ENCODE results near the gene BORA.

The BORA gene

GRCh38 chr13:72689181-72689696 is 38.5 kb upstream of the BORA start:
- Histone ChIP-seq H3K27me3 (ENCODE audit: insufficient read depth, poor library complexity, severe bottlenecking) (no peaks in the 10 kb centered on the region), H3K27ac (replicated peaks) (no peak overlapping the region), H3K4me3 (replicated peaks; ENCODE audit: insufficient read depth, low read length) (no peak overlapping the region)
- TF ChIP-seq REST (IDR thresholded peaks at IDR 0.05; ENCODE audit: insufficient replicate concordance, low read depth) (no peak), GABPA (IDR thresholded peaks at IDR 0.05; ENCODE audit: low read depth) (no peak), SPI1 (IDR thresholded peaks at IDR 0.05; ENCODE audit: borderline replicate concordance, low read depth) (no peak), POLR2AphosphoS5 (IDR thresholded peaks at IDR 0.05; ENCODE audit: low read depth) (no peak)
- TF ChIP-seq, protein P1, sequence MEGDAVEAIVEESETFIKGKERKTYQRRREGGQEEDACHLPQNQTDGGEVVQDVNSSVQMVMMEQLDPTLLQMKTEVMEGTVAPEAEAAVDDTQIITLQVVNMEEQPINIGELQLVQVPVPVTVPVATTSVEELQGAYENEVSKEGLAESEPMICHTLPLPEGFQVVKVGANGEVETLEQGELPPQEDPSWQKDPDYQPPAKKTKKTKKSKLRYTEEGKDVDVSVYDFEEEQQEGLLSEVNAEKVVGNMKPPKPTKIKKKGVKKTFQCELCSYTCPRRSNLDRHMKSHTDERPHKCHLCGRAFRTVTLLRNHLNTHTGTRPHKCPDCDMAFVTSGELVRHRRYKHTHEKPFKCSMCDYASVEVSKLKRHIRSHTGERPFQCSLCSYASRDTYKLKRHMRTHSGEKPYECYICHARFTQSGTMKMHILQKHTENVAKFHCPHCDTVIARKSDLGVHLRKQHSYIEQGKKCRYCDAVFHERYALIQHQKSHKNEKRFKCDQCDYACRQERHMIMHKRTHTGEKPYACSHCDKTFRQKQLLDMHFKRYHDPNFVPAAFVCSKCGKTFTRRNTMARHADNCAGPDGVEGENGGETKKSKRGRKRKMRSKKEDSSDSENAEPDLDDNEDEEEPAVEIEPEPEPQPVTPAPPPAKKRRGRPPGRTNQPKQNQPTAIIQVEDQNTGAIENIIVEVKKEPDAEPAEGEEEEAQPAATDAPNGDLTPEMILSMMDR (IDR thresholded peaks at IDR 0.05; ENCODE audit: insufficient read depth, low read length): no peak
- no peak for DNase-seq (ENCODE audit: low read depth in 1 of 2, low spot score in 1 of 2)

DNA sequence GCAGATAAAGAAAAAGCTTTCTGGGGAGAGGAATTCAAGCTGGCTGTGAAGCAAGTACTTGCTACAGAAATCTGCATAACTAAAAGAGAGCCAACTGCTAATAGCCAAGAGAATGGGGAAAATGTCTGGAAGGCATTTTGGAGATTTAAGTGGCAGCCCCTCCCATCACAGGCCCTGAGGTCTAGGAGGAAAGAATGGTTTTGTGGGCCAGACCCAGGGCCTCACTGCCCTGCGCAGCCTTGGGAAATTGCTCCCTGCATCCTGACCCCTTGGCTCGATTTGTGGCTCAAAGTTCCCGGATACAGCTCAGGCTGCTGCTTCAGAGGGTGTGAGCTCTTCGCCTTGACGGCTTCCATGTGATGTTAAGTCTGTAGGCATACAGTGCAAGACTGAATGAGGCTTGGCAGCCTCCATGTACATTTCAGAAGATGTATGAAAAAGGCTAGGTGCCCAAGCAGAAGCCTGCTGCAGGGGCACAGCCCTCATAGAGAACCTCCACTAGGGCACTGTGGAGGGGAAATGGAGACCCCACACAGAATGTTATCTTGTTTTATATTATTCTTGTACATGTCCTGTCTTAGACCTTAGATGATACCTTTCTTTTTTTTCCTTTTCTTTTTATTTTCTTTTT is 34.7 kb upstream of the BORA start:
- TF ChIP-seq REST (IDR thresholded peaks at IDR 0.05; ENCODE audit: insufficient replicate concordance, low read depth) (no peak), POLR2AphosphoS5 (IDR thresholded peaks at IDR 0.05; ENCODE audit: low read depth) (no peak), SPI1 (IDR thresholded peaks at IDR 0.05; ENCODE audit: borderline replicate concordance, low read depth) (no peak), GABPA (IDR thresholded peaks at IDR 0.05; ENCODE audit: low read depth) (no peak)
- TF ChIP-seq, protein P1 (IDR thresholded peaks at IDR 0.05; ENCODE audit: insufficient read depth, low read length): no peak
- no peak overlapping the region for H3K27ac ChIP-seq (replicated peaks)
- H3K4me3 ChIP-seq (replicated peaks; ENCODE audit: insufficient read depth, low read length): no peak overlapping the region
- H3K27me3 ChIP-seq (ENCODE audit: insufficient read depth, poor library complexity, severe bottlenecking): no peaks in the 10 kb centered on the region
- no peak for DNase-seq (ENCODE audit: low read depth in 1 of 2, low spot score in 1 of 2)

DNA sequence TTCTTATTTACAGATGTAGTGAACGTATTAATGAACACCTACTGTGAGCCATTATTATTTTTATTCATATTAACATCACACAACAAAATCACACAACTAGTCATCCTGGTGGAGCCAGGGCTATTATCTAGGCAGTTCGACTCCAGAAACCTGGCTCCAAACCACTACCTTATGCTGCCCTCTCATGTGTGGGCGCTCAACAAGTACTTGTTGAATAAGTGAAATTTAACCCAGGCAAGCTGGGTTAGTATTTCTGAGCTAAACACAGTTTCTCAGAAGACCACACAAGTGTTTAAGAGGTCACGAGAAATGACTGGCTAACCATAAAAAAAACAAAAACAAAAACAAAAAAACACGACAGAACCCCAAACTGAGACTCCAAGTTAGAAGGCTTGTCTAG is 33.9 kb upstream of the BORA start:
- no peak overlapping the region for H3K4me3 ChIP-seq (replicated peaks; ENCODE audit: insufficient read depth, low read length)
- TF ChIP-seq POLR2AphosphoS5 (IDR thresholded peaks at IDR 0.05; ENCODE audit: low read depth) (no peak), GABPA (IDR thresholded peaks at IDR 0.05; ENCODE audit: low read depth) (no peak), REST (IDR thresholded peaks at IDR 0.05; ENCODE audit: insufficient replicate concordance, low read depth) (no peak)
- TF ChIP-seq, protein P1 (IDR thresholded peaks at IDR 0.05; ENCODE audit: insufficient read depth, low read length): no peak
- no peak overlapping the region for H3K27ac ChIP-seq (replicated peaks)
- DNase-seq (ENCODE audit: low read depth in 1 of 2, low spot score in 1 of 2): no peak
- H3K27me3 ChIP-seq (ENCODE audit: insufficient read depth, poor library complexity, severe bottlenecking): no peaks in the 10 kb centered on the region
